K562 (cell line): ENCODE measurements around the gene WWOX. TPM values are rescaled to one million over a fixed set of nuclear protein-coding genes. Genes with fewer than 3 reads are reported as not detected.

Source experiments
- ATAC-seq: fragments of 200-7000 bp; cut with Tn5 transposase; 3 replicates; pipeline ENCODE4 v1.9.1; 2020; ENCODE audit warnings: moderate library complexity
- BruUV-seq: library from RNA; stranded (reverse); fragments of 400-500 nt; replicated peaks from 2 replicates; lab custom pipeline; 2021; lab: Mats Ljungman, UMichigan
- CTCF ChIA-PET: fragments of 300-600 bp; formaldehyde crosslinking; extraction: SDS; loops from one replicate; lab custom pipeline; 2021; ENCODE audit warnings: low intra/inter-chr PET ratio; lab: Yijun Ruan, JAX
- POLR2A ChIA-PET: fragments of 300-600, 350-650 bp; sonication (Branson Sonifier 250); formaldehyde crosslinking; extraction: SDS; loops from one replicate; lab custom pipeline; 2021; ENCODE audit warnings: antibody characterized with exemption, inconsistent platforms; lab: Yijun Ruan, JAX
- DNase-seq, 4 experiments: peaks; one replicate each; pipeline versions ENCODE4 v3.0.0 to v3.0.0-alpha.2; 2011 to 2018; ENCODE audit warnings: low spot score in 3 of 4, mixed read lengths in 3 of 4; ENCODE audit errors: extremely low read depth in 1 of 4
- FAIRE-seq: peaks from 2 replicates; lab custom pipeline; 2011; peaks lifted over from hg19 to GRCh38; lab: Jason Lieb, UNC
- H2AFZ ChIP-seq: 2 replicates; pipeline ENCODE4 v1.6.0; 2011; ENCODE audit warnings: low read depth, low read length, control low read depth, inconsistent platforms
- H3K27ac ChIP-seq: fragments of 200-600 bp; 3 replicates; pipeline ENCODE4 v1.8.0; 2011; ENCODE audit warnings: low read depth, mild to moderate bottlenecking, control low read depth, inconsistent platforms, low read length, moderate library complexity, mixed read lengths; ENCODE audit errors: extremely low read depth
- H3K27me3 ChIP-seq, 2 experiments: fragments of 300-600 bp in 1 of 2; 2 replicates in 1 of 2; 3 replicates in 1 of 2; pipeline versions ENCODE4 v1.6.0 to v1.8.0; 2011; ENCODE audit warnings: inconsistent platforms in 2 of 2, low read length in 2 of 2, mild to moderate bottlenecking in 1 of 2, mixed read lengths in 1 of 2, moderate library complexity in 1 of 2; ENCODE audit not compliant: control insufficient read depth in 2 of 2, insufficient read depth in 2 of 2
- H3K36me3 ChIP-seq: fragments of 300-600 bp; 3 replicates; pipeline ENCODE4 v1.8.0; 2011; ENCODE audit warnings: mild to moderate bottlenecking, low read length, inconsistent platforms; ENCODE audit not compliant: control insufficient read depth, insufficient read depth
- H3K4me1 ChIP-seq, 2 experiments: fragments of 200-600 bp in 1 of 2; replicated peaks in 1 of 2; 2 replicates in 1 of 2; 3 replicates in 1 of 2; pipeline versions ENCODE4 v1.5.1 to v1.8.0; 2011; ENCODE audit warnings: inconsistent platforms in 2 of 2, low read length in 2 of 2, mild to moderate bottlenecking in 1 of 2, mixed read lengths in 1 of 2, moderate library complexity in 1 of 2; ENCODE audit not compliant: control insufficient read depth in 2 of 2, insufficient read depth in 2 of 2
- H3K4me2 ChIP-seq: 2 replicates; pipeline ENCODE4 v1.6.1; 2011; ENCODE audit warnings: low read length, control low read depth, inconsistent platforms, mixed read lengths; ENCODE audit not compliant: insufficient read depth
- H3K4me3 ChIP-seq: fragments of 200-600 bp; sonication (generic), shearing (Covaris generic); 2 replicates; pipeline ENCODE4 v1.5.1; 2016; ENCODE audit warnings: control low read depth, inconsistent platforms
- H3K79me2 ChIP-seq: fragments of 200-600 bp; 3 replicates; pipeline ENCODE4 v1.8.0; 2011; ENCODE audit warnings: low read length, inconsistent platforms; ENCODE audit not compliant: control insufficient read depth, insufficient read depth
- H3K9ac ChIP-seq, 2 experiments: 2 replicates each; pipeline versions ENCODE4 v1.6.0 to v1.6.1; 2011; ENCODE audit warnings: low read depth in 2 of 2, low read length in 2 of 2, control low read depth in 1 of 2, inconsistent platforms in 1 of 2, mild to moderate bottlenecking in 1 of 2, mixed read lengths in 1 of 2; ENCODE audit not compliant: insufficient read depth in 1 of 2
- H3K9me1 ChIP-seq: one replicate; pipeline ENCODE4 v1.6.0; 2011; ENCODE audit warnings: inconsistent platforms, mild to moderate bottlenecking, low read length, moderate library complexity; ENCODE audit not compliant: control insufficient read depth, insufficient read depth
- H3K9me3 ChIP-seq: replicated peaks from 2 replicates; pipeline ENCODE4 v1.5.1; 2011; ENCODE audit warnings: low read depth, low read length, inconsistent platforms; ENCODE audit not compliant: control insufficient read depth, insufficient read depth
- H4K20me1 ChIP-seq: replicated peaks from 2 replicates; pipeline ENCODE4 v1.6.1; 2011; ENCODE audit warnings: low read length, inconsistent platforms, mixed read lengths; ENCODE audit not compliant: control insufficient read depth, insufficient read depth
- CREB1 ChIP-seq, 2 experiments: sonication (generic) in 1 of 2; formaldehyde crosslinking in 1 of 2; IDR thresholded peaks; 2 replicates each; pipeline versions ENCODE4 v1.6.1 to v1.8.0; 2012 to 2022; ENCODE audit warnings: inconsistent platforms in 1 of 2, mild to moderate bottlenecking in 1 of 2, missing genetic modification reagents in 1 of 2, moderate library complexity in 1 of 2
- KLF10 ChIP-seq: fragments of 250-450 bp; sonication (Bioruptor Pico); IDR thresholded peaks from 2 replicates; pipeline ENCODE4 v1.6.1; 2021; ENCODE audit warnings: matching md5 sums
- MTA2 ChIP-seq: fragments of 450-650 bp; IDR thresholded peaks from 2 replicates; pipeline ENCODE4 v1.6.1; 2016; ENCODE audit warnings: low read depth
- RBM39 ChIP-seq: fragments of 200-400 bp; formaldehyde crosslinking; optimal IDR thresholded peaks from 2 replicates; pipeline ENCODE3; 2018; ENCODE audit warnings: low read depth, low read length
- SMARCC2 ChIP-seq: fragments of 450-650 bp; IDR thresholded peaks from 2 replicates; pipeline ENCODE4 v1.6.1; 2017; ENCODE audit warnings: antibody characterized with exemption, moderate library complexity, mild to moderate bottlenecking, low read depth
- SUPT5H ChIP-seq: fragments of 450-650 bp; IDR thresholded peaks from 2 replicates; pipeline ENCODE4 v1.6.1; 2016
- TRIM25 ChIP-seq: fragments of 450-650 bp; IDR thresholded peaks from 2 replicates; pipeline ENCODE4 v1.7.0; 2016; ENCODE audit warnings: borderline replicate concordance
- ZFX ChIP-seq: sonication (generic); formaldehyde crosslinking; IDR thresholded peaks from 2 replicates; pipeline ENCODE4 v1.8.0; 2022; ENCODE audit warnings: mild to moderate bottlenecking, missing genetic modification reagents, moderate library complexity
- WGBS: fragments of 100-300 bp; shearing (Covaris generic); methylation state at CpG from one replicate; pipeline ENCODE4 v1.1.6; 2016; ENCODE audit warnings: low coverage, mixed read lengths; ENCODE audit not compliant: insufficient coverage; ENCODE audit errors: missing lambda C conversion rate; 5-methylcytosine and 5-hydroxymethylcytosine counted together
- in situ Hi-C: fragments of 300-500 bp; cut with MboI; formaldehyde crosslinking; loops from 4 replicates; pipeline ENCODE4 v1.15.0; 2018; ENCODE audit warnings: inconsistent platforms, mixed read lengths
- intact Hi-C: fragments of 100-400 bp; cut with micrococcal nuclease; formaldehyde crosslinking; loops from 2 replicates; pipeline ENCODE4 v1.14.2; 2022
- polyA plus RNA-seq, 8 experiments: library from polyadenylated mRNA; depleted of rRNA in 4 of 8; stranded (reverse) in 5 of 8; unstranded in 3 of 8; fragments of >200 nt; fragmentation: Nextera tagmentation in 2 of 8; fragmentation: Illumina TruSeq in 1 of 8; extraction: Ambion mirVana in 2 of 8; extraction: Trizol in 1 of 8; gene quantifications; 2 replicates each; pipeline versions ENCODE4 v1.2.1 to v1.2.3, GENCODE V29; 2011 to 2014; ENCODE audit warnings: inconsistent platforms in 1 of 8, missing spikeins in 1 of 8
- total RNA-seq, 7 experiments: library from RNA; depleted of rRNA in 6 of 7; stranded (reverse); fragments of >200 nt in 6 of 7; fragmentation: Illumina TruSeq in 2 of 7; extraction: Trizol in 2 of 7; gene quantifications; 2 replicates each; pipeline versions ENCODE4 v1.2.1 to v1.2.3, GENCODE V29; 2011 to 2021; ENCODE audit warnings: low replicate concordance in 1 of 7

WWOX gene
- total and polyA plus RNA-seq, 9 of the 15 experiments (the other 6 are each of a cell fraction or from before 2014, with no cell fraction given), result 1.6 to 22.7 (median 8.1) TPM

GRCh38 chr16:78592111-78592510 is 492.7 kb downstream of the WWOX start:
- ChIA-PET CTCF (no interaction called here), POLR2A (no interaction called here)
- BruUV-seq, result no TSS peak
- FAIRE-seq (no peak), DNase-seq (no peak), ATAC-seq (no peak)
- Histone ChIP-seq H3K4me2 (no peak overlapping the region), H3K9me1 (peaks cover 5% of the 10 kb centered on the region), H3K36me3 (no peaks in the 10 kb centered on the region), H3K4me1 (no peaks in the 10 kb centered on the region), H4K20me1 (no peaks in the 10 kb centered on the region; the same call in 1 of the 2 replicates), H3K9ac (no peak overlapping the region), H3K9me3 (no peaks in the 10 kb centered on the region), H3K79me2 (no peaks in the 10 kb centered on the region), H3K27ac (no peak overlapping the region), H2AFZ (no peak overlapping the region), H3K4me3 (no peak overlapping the region), H3K27me3 (peaks cover 0 to 9% of the 10 kb centered on the region in 2 experiments; a peak in 2 of 5 replicates)
- intact Hi-C loops, result no loop called here
- no peak for TF ChIP-seq SUPT5H
- no peak for TF ChIP-seq KLF10
- TF ChIP-seq RBM39, result no peak
- TF ChIP-seq CREB1 (IDR thresholded peaks at IDR 0.05), result no peak
- no peak for TF ChIP-seq CREB1 (CRISPR knock-in tag; IDR thresholded peaks at IDR 0.05)
- TF ChIP-seq SMARCC2, result no peak
- TF ChIP-seq TRIM25, result no peak
- TF ChIP-seq MTA2, result no peak
- TF ChIP-seq ZFX, result no peak
- in situ Hi-C loops, result no loop called here
- 2% methylated on average over 3 of the region's 3 CpGs for WGBS
